Nephron (organoid): ENCODE results near the gene FAM117B.

ENCODE experiments used
- H3K27ac Mint-ChIP-seq, 3 experiments: 2 replicates each; pipeline ENCODE4 v1.8.0; 2020; ENCODE audit warnings: mixed read lengths in 3 of 3, mild to moderate bottlenecking in 2 of 3, moderate library complexity in 1 of 3
- H3K27me3 Mint-ChIP-seq: 2 replicates; pipeline ENCODE4 v1.8.0; 2021; ENCODE audit warnings: low read depth, mild to moderate bottlenecking, moderate library complexity, mixed read lengths
- H3K36me3 Mint-ChIP-seq: 2 replicates; pipeline ENCODE4 v1.8.0; 2020; ENCODE audit warnings: low read depth, mixed read lengths
- H3K4me1 Mint-ChIP-seq: 2 replicates; pipeline ENCODE4 v1.8.0; 2020; ENCODE audit warnings: mixed read lengths
- H3K4me3 Mint-ChIP-seq, 3 experiments: 2 replicates each; pipeline ENCODE4 v1.8.0; 2020; ENCODE audit warnings: mild to moderate bottlenecking in 3 of 3, mixed read lengths in 3 of 3, moderate library complexity in 2 of 3
- H3K9me3 Mint-ChIP-seq: 2 replicates; pipeline ENCODE4 v1.8.0; 2020; ENCODE audit warnings: mixed read lengths
- CTCF ChIP-seq, 3 experiments: fragments of 200-600 bp; sonication (generic); IDR thresholded peaks; one replicate each; pipeline ENCODE4 v1.5.0; 2021; ENCODE audit warnings: antibody characterized with exemption in 3 of 3; ENCODE audit not compliant: unreplicated experiment in 3 of 3

FAM117B gene

GRCh38 chr2:202758604-202759003 is 123.8 kb downstream of the FAM117B start:
- Mint-ChIP-seq H3K9me3 (no peaks in the 10 kb centered on the region), H3K36me3 (peaks cover 77% of the 10 kb centered on the region), H3K4me1 (peaks cover 13% of the 10 kb centered on the region), H3K27me3 (no peaks in the 10 kb centered on the region), H3K4me3 (no peak overlapping the region), H3K27ac (peak overlapping the region in 2 of 3 experiments; percentile 27 to 34)
- no peak for TF ChIP-seq CTCF (IDR thresholded peaks at IDR 0.05; ENCODE audit: unreplicated experiment in 3 of 3)

- no peak overlapping the region for H3K27ac Mint-ChIP-seq
- no peak for TF ChIP-seq CTCF (IDR thresholded peaks at IDR 0.05; ENCODE audit: unreplicated experiment in 3 of 3)
- H3K36me3 Mint-ChIP-seq = peaks cover 84% of the 10 kb centered on the region
- no peak overlapping the region for H3K4me3 Mint-ChIP-seq
- peaks cover 17% of the 10 kb centered on the region for H3K4me1 Mint-ChIP-seq
- H3K9me3 Mint-ChIP-seq = no peaks in the 10 kb centered on the region
- no peaks in the 10 kb centered on the region for H3K27me3 Mint-ChIP-seq
These were observed 126.1 kb downstream of the FAM117B start for GRCh38 chr2:202760848-202761247.

GRCh38 chr2:202762556-202762955 is 127.8 kb downstream of the FAM117B start:
- Mint-ChIP-seq H3K9me3 (no peaks in the 10 kb centered on the region), H3K4me1 (peaks cover 17% of the 10 kb centered on the region), H3K4me3 (peak overlapping the region in 1 of 3 experiments; percentile 9), H3K27me3 (no peaks in the 10 kb centered on the region), H3K27ac (peak overlapping the region; percentile 77 to 89 (median 82)), H3K36me3 (peaks cover 77% of the 10 kb centered on the region)
- no peak for TF ChIP-seq CTCF (IDR thresholded peaks at IDR 0.05; ENCODE audit: unreplicated experiment in 3 of 3)

- peak overlapping the region; percentile 27 to 77 (median 53) for H3K27ac Mint-ChIP-seq
- H3K36me3 Mint-ChIP-seq = peaks cover 70% of the 10 kb centered on the region
- peaks cover 24% of the 10 kb centered on the region for H3K4me1 Mint-ChIP-seq
- no peak for TF ChIP-seq CTCF (IDR thresholded peaks at IDR 0.05; ENCODE audit: unreplicated experiment in 3 of 3)
- peak overlapping the region in 1 of 3 experiments; percentile 7 for H3K4me3 Mint-ChIP-seq
- H3K9me3 Mint-ChIP-seq = no peaks in the 10 kb centered on the region
- no peaks in the 10 kb centered on the region for H3K27me3 Mint-ChIP-seq
These were observed 129.1 kb downstream of the FAM117B start for GRCh38 chr2:202763916-202764315.

GRCh38 chr2:202764991-202765390 is 130.2 kb downstream of the FAM117B start:
- peaks cover 67% of the 10 kb centered on the region for H3K36me3 Mint-ChIP-seq
- H3K27ac Mint-ChIP-seq = peak overlapping the region in 2 of 3 experiments; percentile 19 to 69
- TF ChIP-seq CTCF (IDR thresholded peaks at IDR 0.05; ENCODE audit: unreplicated experiment in 3 of 3) = no peak
- H3K4me3 Mint-ChIP-seq = no peak overlapping the region
- H3K27me3 Mint-ChIP-seq = no peaks in the 10 kb centered on the region
- H3K9me3 Mint-ChIP-seq = no peaks in the 10 kb centered on the region
- peaks cover 34% of the 10 kb centered on the region for H3K4me1 Mint-ChIP-seq

- Mint-ChIP-seq H3K27me3 (no peaks in the 10 kb centered on the region), H3K4me1 (peaks cover 35% of the 10 kb centered on the region), H3K9me3 (no peaks in the 10 kb centered on the region), H3K36me3 (peaks cover 64% of the 10 kb centered on the region), H3K4me3 (no peak overlapping the region), H3K27ac (peak overlapping the region; percentile 19 to 69 (median 31))
- TF ChIP-seq CTCF (IDR thresholded peaks at IDR 0.05; ENCODE audit: unreplicated experiment in 3 of 3) = no peak
These were observed 130.7 kb downstream of the FAM117B start for GRCh38 chr2:202765436-202765835.
